ENCODE measurements around the gene GRK6.

GRCh38 chr5:177483042-177483441 lies 56.6 kb downstream of the GRK6 start:
- TF ChIP-seq CTCF (IDR thresholded peaks at IDR 0.05) (no peak), POLR2A (IDR thresholded peaks at IDR 0.05) (no peak)
